GM23338 (cell line): ENCODE data around the gene NUP98. TPM values are rescaled to one million over a fixed set of nuclear protein-coding genes. Genes with fewer than 3 reads are reported as not detected.
A peak's percentile ranks its signal among the peaks of the same experiment; 100 is the strongest.

Source experiments
- ATAC-seq: fragments of 200-7000 bp; cut with Tn5 transposase; 3 replicates; pipeline ENCODE4 v1.9.1; 2020
- DNase-seq: peaks from one replicate; pipeline ENCODE4 v3.0.0-alpha.2; 2015; ENCODE audit warnings: low spot score
- H2AFZ ChIP-seq: fragments of 200-600 bp; sonication (generic); 2 replicates; pipeline ENCODE4 v1.8.0; 2016; ENCODE audit warnings: antibody characterized with exemption, mild to moderate bottlenecking, moderate library complexity
- H3F3A ChIP-seq: fragments of 200-600 bp; sonication (generic); replicated peaks from 2 replicates; pipeline ENCODE4 v1.8.0; 2017; ENCODE audit warnings: antibody characterized with exemption, mixed run types, low read depth
- H3K27ac ChIP-seq: fragments of 200-600 bp; sonication (generic); 2 replicates; pipeline ENCODE4 v1.6.1; 2016; ENCODE audit warnings: low read depth
- H3K27me3 ChIP-seq: fragments of 200-600 bp; sonication (generic); 2 replicates; pipeline ENCODE4 v1.8.0; 2016; ENCODE audit warnings: mild to moderate bottlenecking, mixed run types, moderate library complexity; ENCODE audit not compliant: insufficient read depth
- H3K36me3 ChIP-seq: fragments of 200-600 bp; sonication (generic); 2 replicates; pipeline ENCODE4 v1.8.0; 2016; ENCODE audit warnings: mild to moderate bottlenecking; ENCODE audit not compliant: insufficient read depth
- H3K4me1 ChIP-seq: fragments of 200-600 bp; sonication (generic); 2 replicates; pipeline ENCODE4 v1.8.0; 2016; ENCODE audit warnings: mild to moderate bottlenecking, moderate library complexity; ENCODE audit not compliant: insufficient read depth
- H3K4me2 ChIP-seq: fragments of 200-600 bp; sonication (generic); 2 replicates; pipeline ENCODE4 v1.7.1; 2017; ENCODE audit warnings: mixed run types
- H3K4me3 ChIP-seq: fragments of 200-600 bp; sonication (generic); 2 replicates; pipeline ENCODE4 v1.6.1; 2016; ENCODE audit warnings: mixed run types
- H3K79me2 ChIP-seq: fragments of 200-600 bp; sonication (generic); replicated peaks from 2 replicates; pipeline ENCODE4 v1.8.0; 2017; ENCODE audit warnings: mild to moderate bottlenecking; ENCODE audit not compliant: insufficient read depth
- H3K9me2 ChIP-seq: fragments of 200-600 bp; sonication (generic); 2 replicates; pipeline ENCODE4 v1.8.0; 2017; ENCODE audit not compliant: insufficient read depth
- H4K20me1 ChIP-seq: fragments of 200-600 bp; sonication (generic); replicated peaks from 2 replicates; pipeline ENCODE4 v1.8.0; 2017; ENCODE audit warnings: mild to moderate bottlenecking; ENCODE audit not compliant: insufficient read depth
- H3K27ac Mint-ChIP-seq: 2 replicates; pipeline ENCODE4 v1.8.0; 2020; ENCODE audit warnings: inconsistent platforms, mild to moderate bottlenecking, moderate library complexity, mixed read lengths
- H3K27me3 Mint-ChIP-seq: 3 replicates; pipeline ENCODE4 v1.8.0; 2022; ENCODE audit warnings: low read depth, mild to moderate bottlenecking, moderate library complexity, mixed read lengths, inconsistent platforms; ENCODE audit not compliant: insufficient read depth, poor library complexity
- H3K36me3 Mint-ChIP-seq: 3 replicates; pipeline ENCODE4 v1.8.0; 2021; ENCODE audit warnings: low read depth, mild to moderate bottlenecking, inconsistent platforms, moderate library complexity, mixed read lengths
- H3K4me1 Mint-ChIP-seq: 3 replicates; pipeline ENCODE4 v1.8.0; 2020; ENCODE audit warnings: mild to moderate bottlenecking, inconsistent platforms, mixed read lengths
- H3K4me3 Mint-ChIP-seq: 3 replicates; pipeline ENCODE4 v1.8.0; 2021; ENCODE audit warnings: moderate library complexity, mild to moderate bottlenecking, inconsistent platforms, mixed read lengths
- H3K9me3 Mint-ChIP-seq: 3 replicates; pipeline ENCODE4 v1.8.0; 2020; ENCODE audit warnings: moderate library complexity, mild to moderate bottlenecking, inconsistent platforms, mixed read lengths
- EZH2 ChIP-seq: fragments of 200-600 bp; sonication (generic); IDR thresholded peaks from one replicate; pipeline ENCODE4 v1.8.0; 2017; ENCODE audit warnings: antibody characterized with exemption, mild to moderate bottlenecking, low read depth; ENCODE audit not compliant: unreplicated experiment
- EZH2phosphoT487 ChIP-seq: fragments of 200-600 bp; sonication (generic); IDR thresholded peaks from one replicate; pipeline ENCODE4 v1.8.1; 2018; ENCODE audit warnings: antibody characterized with exemption; ENCODE audit not compliant: unreplicated experiment
- JUNB ChIP-seq: IDR thresholded peaks from one replicate; pipeline ENCODE4 v1.6.1; 2016; ENCODE audit warnings: antibody characterized with exemption; ENCODE audit not compliant: unreplicated experiment
- NANOG ChIP-seq: IDR thresholded peaks from 2 replicates; pipeline ENCODE4 v1.6.1; 2016; ENCODE audit warnings: antibody characterized with exemption, borderline replicate concordance
- STAT1 ChIP-seq: IDR thresholded peaks from one replicate; pipeline ENCODE4 v1.6.1; 2016; ENCODE audit warnings: antibody characterized with exemption; ENCODE audit not compliant: unreplicated experiment
- ZNF114 ChIP-seq: fragments of 250-450 bp; sonication (Bioruptor Pico); IDR thresholded peaks from 2 replicates; pipeline ENCODE4 v1.5.0; 2020; ENCODE audit warnings: mild to moderate bottlenecking, moderate library complexity
- polyA plus RNA-seq: library from polyadenylated mRNA; unstranded; fragments of >200 nt; fragmentation: Nextera tagmentation; extraction: Ambion mirVana; gene quantifications from 2 replicates; pipeline ENCODE4 v1.2.1, GENCODE V29; 2016
- total RNA-seq: library from RNA; depleted of rRNA; stranded (reverse); fragments of >200 nt; shearing (Covaris generic); gene quantifications from 2 replicates; pipeline ENCODE4 v1.2.3, GENCODE V29; 2014
- TF ChIP-seq, protein P1 (sequence below), 2 experiments: fragments of 200-600 bp in 1 of 2; sonication (generic) in 1 of 2; conservative IDR thresholded peaks; 2 replicates each; pipeline versions ENCODE4 v1.5.1 to v1.6.1; 2016 to 2017; ENCODE audit warnings: antibody characterized with exemption in 2 of 2, low read depth in 2 of 2, mild to moderate bottlenecking in 2 of 2, moderate library complexity in 1 of 2
- TF ChIP-seq, protein P2 (sequence below): IDR thresholded peaks from one replicate; pipeline ENCODE4 v1.6.1; 2018; ENCODE audit warnings: antibody characterized with exemption; ENCODE audit not compliant: unreplicated experiment
- TF ChIP-seq, protein P3 (sequence below): fragments of 250-450 bp; sonication (Bioruptor Pico); IDR thresholded peaks from 2 replicates; pipeline ENCODE4 v1.5.0; 2020; ENCODE audit warnings: mild to moderate bottlenecking, moderate library complexity

NUP98 gene
- total and polyA plus RNA-seq, 2 experiments from 2014 or later, result 23.9 to 174 TPM

DNA sequence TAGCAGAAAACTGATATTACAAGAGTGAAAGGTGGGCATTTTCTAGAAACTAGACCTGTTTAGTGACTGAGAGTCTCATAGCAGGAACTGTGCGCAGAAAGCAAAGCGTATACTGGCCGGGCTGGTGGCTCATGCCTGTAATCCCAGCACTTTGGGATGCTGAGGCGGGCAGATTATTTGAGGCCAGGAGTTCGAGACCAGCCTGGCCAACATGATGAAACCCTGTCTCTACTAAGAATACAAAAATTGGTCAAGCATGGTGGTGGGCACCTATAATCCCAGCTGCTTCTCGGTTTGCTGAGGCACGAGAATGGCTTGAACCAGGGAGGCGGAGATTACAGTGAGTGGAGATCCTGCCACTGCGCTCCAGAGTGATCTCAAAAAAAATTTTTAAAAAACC, 1.8 kb upstream of the NUP98 start:
- H3K27ac ChIP-seq, result 0 out of 2 replicates have a peak overlapping the region, but pooled peaks have one; percentile 39
- H3K9me2 ChIP-seq, result no peaks in the 10 kb centered on the region
- TF ChIP-seq, protein P1, sequence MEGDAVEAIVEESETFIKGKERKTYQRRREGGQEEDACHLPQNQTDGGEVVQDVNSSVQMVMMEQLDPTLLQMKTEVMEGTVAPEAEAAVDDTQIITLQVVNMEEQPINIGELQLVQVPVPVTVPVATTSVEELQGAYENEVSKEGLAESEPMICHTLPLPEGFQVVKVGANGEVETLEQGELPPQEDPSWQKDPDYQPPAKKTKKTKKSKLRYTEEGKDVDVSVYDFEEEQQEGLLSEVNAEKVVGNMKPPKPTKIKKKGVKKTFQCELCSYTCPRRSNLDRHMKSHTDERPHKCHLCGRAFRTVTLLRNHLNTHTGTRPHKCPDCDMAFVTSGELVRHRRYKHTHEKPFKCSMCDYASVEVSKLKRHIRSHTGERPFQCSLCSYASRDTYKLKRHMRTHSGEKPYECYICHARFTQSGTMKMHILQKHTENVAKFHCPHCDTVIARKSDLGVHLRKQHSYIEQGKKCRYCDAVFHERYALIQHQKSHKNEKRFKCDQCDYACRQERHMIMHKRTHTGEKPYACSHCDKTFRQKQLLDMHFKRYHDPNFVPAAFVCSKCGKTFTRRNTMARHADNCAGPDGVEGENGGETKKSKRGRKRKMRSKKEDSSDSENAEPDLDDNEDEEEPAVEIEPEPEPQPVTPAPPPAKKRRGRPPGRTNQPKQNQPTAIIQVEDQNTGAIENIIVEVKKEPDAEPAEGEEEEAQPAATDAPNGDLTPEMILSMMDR (conservative IDR thresholded peaks at IDR 0.05; ENCODE audit: low read depth in 2 of 2), result no peak
- DNase-seq (no peak), ATAC-seq (no peak)
- peaks cover 7% of the 10 kb centered on the region for H3K27me3 Mint-ChIP-seq
- H3K36me3 ChIP-seq, result peaks cover 3% of the 10 kb centered on the region; the same call in 1 of the 2 replicates
- peak overlapping the region; percentile 98; the same call in 1 of the 3 replicates for H3K4me3 Mint-ChIP-seq
- H4K20me1 ChIP-seq, result peaks cover 27% of the 10 kb centered on the region
- H3K27ac Mint-ChIP-seq, result no peak overlapping the region
- H3K4me3 ChIP-seq, result no peak overlapping the region
- H3K79me2 ChIP-seq, result peaks cover 31% of the 10 kb centered on the region
- H2AFZ ChIP-seq, result no peak overlapping the region
- H3K36me3 Mint-ChIP-seq, result peaks cover 11% of the 10 kb centered on the region
- no peaks in the 10 kb centered on the region for H3K27me3 ChIP-seq
- H3K4me1 Mint-ChIP-seq, result peaks cover 16% of the 10 kb centered on the region; the same call in 2 of the 3 replicates
- H3F3A ChIP-seq, result peaks cover 8% of the 10 kb centered on the region; the same call in 1 of the 2 replicates
- H3K9me3 Mint-ChIP-seq, result no peaks in the 10 kb centered on the region; the same call in 2 of the 3 replicates
- no peak overlapping the region for H3K4me2 ChIP-seq
- H3K4me1 ChIP-seq, result peaks cover 12% of the 10 kb centered on the region; the same call in 1 of the 2 replicates

DNA sequence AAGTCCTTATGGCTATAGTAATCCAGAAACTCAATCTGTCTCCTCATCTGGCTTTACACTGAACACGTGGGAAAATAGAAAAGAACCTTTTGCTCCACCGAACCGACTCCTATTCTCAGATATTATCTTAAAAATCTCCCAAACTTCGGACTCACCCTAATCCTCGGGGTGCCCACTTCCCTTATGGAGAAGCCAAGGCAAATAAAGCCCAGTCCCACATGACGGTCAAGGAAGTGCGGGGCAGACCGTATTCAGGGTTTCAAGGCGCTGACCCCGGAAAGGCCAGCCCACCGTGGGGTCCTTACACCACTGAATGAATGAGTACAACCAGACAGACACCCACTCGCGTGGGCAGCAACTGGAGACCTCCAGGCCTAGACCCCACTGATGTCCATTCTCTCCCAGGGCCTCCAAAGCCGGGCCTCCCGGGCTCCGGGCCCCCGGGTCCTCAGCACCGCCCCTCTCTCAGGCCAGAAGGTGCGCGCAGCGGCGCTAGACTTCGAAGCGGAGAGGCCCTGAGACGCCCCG, 489 bp downstream of the NUP98 start:
- no peak overlapping the region for H2AFZ ChIP-seq
- TF ChIP-seq, protein P2, sequence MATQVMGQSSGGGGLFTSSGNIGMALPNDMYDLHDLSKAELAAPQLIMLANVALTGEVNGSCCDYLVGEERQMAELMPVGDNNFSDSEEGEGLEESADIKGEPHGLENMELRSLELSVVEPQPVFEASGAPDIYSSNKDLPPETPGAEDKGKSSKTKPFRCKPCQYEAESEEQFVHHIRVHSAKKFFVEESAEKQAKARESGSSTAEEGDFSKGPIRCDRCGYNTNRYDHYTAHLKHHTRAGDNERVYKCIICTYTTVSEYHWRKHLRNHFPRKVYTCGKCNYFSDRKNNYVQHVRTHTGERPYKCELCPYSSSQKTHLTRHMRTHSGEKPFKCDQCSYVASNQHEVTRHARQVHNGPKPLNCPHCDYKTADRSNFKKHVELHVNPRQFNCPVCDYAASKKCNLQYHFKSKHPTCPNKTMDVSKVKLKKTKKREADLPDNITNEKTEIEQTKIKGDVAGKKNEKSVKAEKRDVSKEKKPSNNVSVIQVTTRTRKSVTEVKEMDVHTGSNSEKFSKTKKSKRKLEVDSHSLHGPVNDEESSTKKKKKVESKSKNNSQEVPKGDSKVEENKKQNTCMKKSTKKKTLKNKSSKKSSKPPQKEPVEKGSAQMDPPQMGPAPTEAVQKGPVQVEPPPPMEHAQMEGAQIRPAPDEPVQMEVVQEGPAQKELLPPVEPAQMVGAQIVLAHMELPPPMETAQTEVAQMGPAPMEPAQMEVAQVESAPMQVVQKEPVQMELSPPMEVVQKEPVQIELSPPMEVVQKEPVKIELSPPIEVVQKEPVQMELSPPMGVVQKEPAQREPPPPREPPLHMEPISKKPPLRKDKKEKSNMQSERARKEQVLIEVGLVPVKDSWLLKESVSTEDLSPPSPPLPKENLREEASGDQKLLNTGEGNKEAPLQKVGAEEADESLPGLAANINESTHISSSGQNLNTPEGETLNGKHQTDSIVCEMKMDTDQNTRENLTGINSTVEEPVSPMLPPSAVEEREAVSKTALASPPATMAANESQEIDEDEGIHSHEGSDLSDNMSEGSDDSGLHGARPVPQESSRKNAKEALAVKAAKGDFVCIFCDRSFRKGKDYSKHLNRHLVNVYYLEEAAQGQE, result no peak
- TF ChIP-seq EZH2phosphoT487, result no peak
- TF ChIP-seq EZH2, result no peak
- TF ChIP-seq STAT1, result no peak
- TF ChIP-seq, protein P3, sequence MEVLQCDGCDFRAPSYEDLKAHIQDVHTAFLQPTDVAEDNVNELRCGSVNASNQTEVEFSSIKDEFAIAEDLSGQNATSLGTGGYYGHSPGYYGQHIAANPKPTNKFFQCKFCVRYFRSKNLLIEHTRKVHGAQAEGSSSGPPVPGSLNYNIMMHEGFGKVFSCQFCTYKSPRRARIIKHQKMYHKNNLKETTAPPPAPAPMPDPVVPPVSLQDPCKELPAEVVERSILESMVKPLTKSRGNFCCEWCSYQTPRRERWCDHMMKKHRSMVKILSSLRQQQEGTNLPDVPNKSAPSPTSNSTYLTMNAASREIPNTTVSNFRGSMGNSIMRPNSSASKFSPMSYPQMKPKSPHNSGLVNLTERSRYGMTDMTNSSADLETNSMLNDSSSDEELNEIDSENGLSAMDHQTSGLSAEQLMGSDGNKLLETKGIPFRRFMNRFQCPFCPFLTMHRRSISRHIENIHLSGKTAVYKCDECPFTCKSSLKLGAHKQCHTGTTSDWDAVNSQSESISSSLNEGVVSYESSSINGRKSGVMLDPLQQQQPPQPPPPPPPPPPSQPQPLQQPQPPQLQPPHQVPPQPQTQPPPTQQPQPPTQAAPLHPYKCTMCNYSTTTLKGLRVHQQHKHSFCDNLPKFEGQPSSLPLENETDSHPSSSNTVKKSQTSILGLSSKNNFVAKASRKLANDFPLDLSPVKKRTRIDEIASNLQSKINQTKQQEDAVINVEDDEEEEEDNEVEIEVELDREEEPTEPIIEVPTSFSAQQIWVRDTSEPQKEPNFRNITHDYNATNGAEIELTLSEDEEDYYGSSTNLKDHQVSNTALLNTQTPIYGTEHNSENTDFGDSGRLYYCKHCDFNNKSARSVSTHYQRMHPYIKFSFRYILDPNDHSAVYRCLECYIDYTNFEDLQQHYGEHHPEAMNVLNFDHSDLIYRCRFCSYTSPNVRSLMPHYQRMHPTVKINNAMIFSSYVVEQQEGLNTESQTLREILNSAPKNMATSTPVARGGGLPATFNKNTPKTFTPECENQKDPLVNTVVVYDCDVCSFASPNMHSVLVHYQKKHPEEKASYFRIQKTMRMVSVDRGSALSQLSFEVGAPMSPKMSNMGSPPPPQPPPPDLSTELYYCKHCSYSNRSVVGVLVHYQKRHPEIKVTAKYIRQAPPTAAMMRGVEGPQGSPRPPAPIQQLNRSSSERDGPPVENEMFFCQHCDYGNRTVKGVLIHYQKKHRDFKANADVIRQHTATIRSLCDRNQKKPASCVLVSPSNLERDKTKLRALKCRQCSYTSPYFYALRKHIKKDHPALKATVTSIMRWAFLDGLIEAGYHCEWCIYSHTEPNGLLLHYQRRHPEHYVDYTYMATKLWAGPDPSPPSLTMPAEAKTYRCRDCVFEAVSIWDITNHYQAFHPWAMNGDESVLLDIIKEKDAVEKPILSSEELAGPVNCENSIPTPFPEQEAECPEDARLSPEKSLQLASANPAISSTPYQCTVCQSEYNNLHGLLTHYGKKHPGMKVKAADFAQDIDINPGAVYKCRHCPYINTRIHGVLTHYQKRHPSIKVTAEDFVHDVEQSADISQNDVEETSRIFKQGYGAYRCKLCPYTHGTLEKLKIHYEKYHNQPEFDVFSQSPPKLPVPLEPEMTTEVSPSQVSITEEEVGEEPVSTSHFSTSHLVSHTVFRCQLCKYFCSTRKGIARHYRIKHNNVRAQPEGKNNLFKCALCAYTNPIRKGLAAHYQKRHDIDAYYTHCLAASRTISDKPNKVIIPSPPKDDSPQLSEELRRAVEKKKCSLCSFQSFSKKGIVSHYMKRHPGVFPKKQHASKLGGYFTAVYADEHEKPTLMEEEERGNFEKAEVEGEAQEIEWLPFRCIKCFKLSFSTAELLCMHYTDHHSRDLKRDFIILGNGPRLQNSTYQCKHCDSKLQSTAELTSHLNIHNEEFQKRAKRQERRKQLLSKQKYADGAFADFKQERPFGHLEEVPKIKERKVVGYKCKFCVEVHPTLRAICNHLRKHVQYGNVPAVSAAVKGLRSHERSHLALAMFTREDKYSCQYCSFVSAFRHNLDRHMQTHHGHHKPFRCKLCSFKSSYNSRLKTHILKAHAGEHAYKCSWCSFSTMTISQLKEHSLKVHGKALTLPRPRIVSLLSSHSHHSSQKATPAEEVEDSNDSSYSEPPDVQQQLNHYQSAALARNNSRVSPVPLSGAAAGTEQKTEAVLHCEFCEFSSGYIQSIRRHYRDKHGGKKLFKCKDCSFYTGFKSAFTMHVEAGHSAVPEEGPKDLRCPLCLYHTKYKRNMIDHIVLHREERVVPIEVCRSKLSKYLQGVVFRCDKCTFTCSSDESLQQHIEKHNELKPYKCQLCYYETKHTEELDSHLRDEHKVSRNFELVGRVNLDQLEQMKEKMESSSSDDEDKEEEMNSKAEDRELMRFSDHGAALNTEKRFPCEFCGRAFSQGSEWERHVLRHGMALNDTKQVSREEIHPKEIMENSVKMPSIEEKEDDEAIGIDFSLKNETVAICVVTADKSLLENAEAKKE (CRISPR knock-in tag), result no peak
- TF ChIP-seq NANOG, result no peak
- no peak for TF ChIP-seq ZNF114
- no peak for TF ChIP-seq JUNB

More for the DNA sequence above, 489 bp downstream of the NUP98 start:
- H3K4me2 ChIP-seq, result peak overlapping the region; percentile 94
- H3K79me2 ChIP-seq, result peaks cover 54% of the 10 kb centered on the region
- peak overlapping the region; percentile 52 for H3K27ac ChIP-seq
- Mint-ChIP-seq H3K36me3 (peaks cover 32% of the 10 kb centered on the region), H3K9me3 (no peaks in the 10 kb centered on the region; the same call in 2 of the 3 replicates), H3K27me3 (peaks cover 7% of the 10 kb centered on the region), H3K27ac (peak overlapping the region; percentile 89), H3K4me3 (peak overlapping the region; percentile 98), H3K4me1 (peaks cover 16% of the 10 kb centered on the region; the same call in 2 of the 3 replicates)
- peaks cover 22% of the 10 kb centered on the region for H3K36me3 ChIP-seq
- no peaks in the 10 kb centered on the region for H3K9me2 ChIP-seq
- peaks cover 8% of the 10 kb centered on the region; the same call in 1 of the 2 replicates for H3F3A ChIP-seq
- peaks cover 42% of the 10 kb centered on the region for H4K20me1 ChIP-seq
- peak; percentile 63 for ATAC-seq
- peak overlapping the region; percentile 89 for H3K4me3 ChIP-seq
- peaks cover 12% of the 10 kb centered on the region; the same call in 1 of the 2 replicates for H3K4me1 ChIP-seq
- H3K27me3 ChIP-seq, result no peaks in the 10 kb centered on the region
- peak; percentile 73 for DNase-seq
